LoVo (cell line): ENCODE data around the gene PSMB4.
"Not testable (repeated sequence)": the region's sequence is repeated elsewhere in the genome, so short reads cannot be mapped to it uniquely, and the experiment has no call there.

Experiments
- DNase-seq: peaks from one replicate; pipeline ENCODE4 v3.0.0-alpha.2; 2016; ENCODE audit warnings: low spot score

The PSMB4 gene

GRCh38 chr1:151390221-151391078 lies 8.9 kb upstream of the PSMB4 start:
- DNase-seq = not testable (repeated sequence)

- DNase-seq = no peak
Observed at GRCh38 chr1:151391079-151391563, 8.3 kb upstream of the PSMB4 start.

- DNase-seq = no peak
Observed at GRCh38 chr1:151393583-151393982, 5.8 kb upstream of the PSMB4 start.

- DNase-seq = not testable (repeated sequence)
Observed at GRCh38 chr1:151396265-151396664, 3.1 kb upstream of the PSMB4 start.

- no peak for DNase-seq
Observed at GRCh38 chr1:151401125-151401788, 1.9 kb downstream of the PSMB4 start.

GRCh38 chr1:151401860-151402259 lies 2.5 kb downstream of the PSMB4 start:
- DNase-seq = no peak

- DNase-seq = no peak
Observed at GRCh38 chr1:151402764-151403163, 3.4 kb downstream of the PSMB4 start.

- DNase-seq = no peak
Observed at GRCh38 chr1:151403612-151404011, 4.2 kb downstream of the PSMB4 start.

- DNase-seq = no peak
Observed at GRCh38 chr1:151405187-151405951, 6.0 kb downstream of the PSMB4 start.

GRCh38 chr1:151406176-151406575 lies 6.8 kb downstream of the PSMB4 start:
- DNase-seq = no peak

- DNase-seq = no peak
Observed at GRCh38 chr1:151407304-151407703, 7.9 kb downstream of the PSMB4 start.

GRCh38 chr1:151408891-151409290 lies 9.5 kb downstream of the PSMB4 start:
- DNase-seq = no peak

- DNase-seq = no peak
Observed at GRCh38 chr1:151411884-151412283, 12.5 kb downstream of the PSMB4 start.

- DNase-seq = no peak
Observed at GRCh38 chr1:151416231-151416630, 16.9 kb downstream of the PSMB4 start.

- no peak for DNase-seq
Observed at GRCh38 chr1:151418081-151418480, 18.7 kb downstream of the PSMB4 start.

- DNase-seq = no peak
Observed at GRCh38 chr1:151419819-151420218, 20.4 kb downstream of the PSMB4 start.

- no peak for DNase-seq
Observed at GRCh38 chr1:151425103-151425502, 25.7 kb downstream of the PSMB4 start.

GRCh38 chr1:151428068-151428467 lies 28.7 kb downstream of the PSMB4 start:
- no peak for DNase-seq

- not testable (repeated sequence) for DNase-seq
Observed at GRCh38 chr1:151433827-151434226, 34.5 kb downstream of the PSMB4 start.

- no peak for DNase-seq
Observed at GRCh38 chr1:151435174-151435573, 35.8 kb downstream of the PSMB4 start.

GRCh38 chr1:151436985-151437384 lies 37.6 kb downstream of the PSMB4 start:
- DNase-seq = no peak

GRCh38 chr1:151437396-151437795 lies 38.0 kb downstream of the PSMB4 start:
- DNase-seq = not testable (repeated sequence)
